HL-60 (cell line): ENCODE results near the gene KIAA1217.

Experiments
- GABPA ChIP-seq: IDR thresholded peaks from 2 replicates; pipeline ENCODE4 v1.6.1; 2012; ENCODE audit warnings: low read depth
- POLR2AphosphoS5 ChIP-seq: IDR thresholded peaks from 2 replicates; pipeline ENCODE4 v1.6.1; 2012; ENCODE audit warnings: low read depth
- SPI1 ChIP-seq: IDR thresholded peaks from 2 replicates; pipeline ENCODE4 v1.6.1; 2012; ENCODE audit warnings: low read depth, mild to moderate bottlenecking, borderline replicate concordance
- TF ChIP-seq, protein P1 (sequence below): IDR thresholded peaks from one replicate; pipeline ENCODE4 v1.5.1; 2011; ENCODE audit warnings: low read length, control low read depth, inconsistent platforms; ENCODE audit not compliant: insufficient read depth
- TF ChIP-seq, protein P2 (sequence below): IDR thresholded peaks from 2 replicates; pipeline ENCODE4 v1.6.1; 2012; ENCODE audit warnings: low read depth; ENCODE audit not compliant: insufficient replicate concordance

DNA sequence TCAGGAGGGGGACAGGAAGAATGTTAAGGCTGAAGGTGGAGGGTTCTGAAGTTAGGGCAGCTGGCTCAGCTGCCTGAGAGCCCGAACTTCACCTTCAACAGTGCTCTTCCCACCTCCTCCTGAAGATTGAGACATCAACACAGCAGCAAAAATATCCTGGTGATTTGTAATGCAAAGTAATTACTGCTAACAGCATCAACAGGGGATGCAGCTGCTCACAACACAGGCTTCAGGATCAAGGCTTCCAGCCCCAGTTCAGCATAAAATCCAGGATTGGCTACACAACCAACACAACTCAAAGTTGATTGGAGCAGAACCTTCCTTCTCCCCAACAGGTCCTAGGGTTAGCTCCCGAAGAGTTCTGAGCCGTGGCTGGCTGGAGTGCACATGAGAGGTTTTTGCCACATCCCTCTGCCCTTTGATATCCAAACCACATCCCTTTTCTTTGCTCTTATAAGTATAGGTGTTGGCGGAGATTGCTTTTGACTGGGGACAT, 242.4 kb downstream of the KIAA1217 start:
- TF ChIP-seq POLR2AphosphoS5 (no peak), GABPA (no peak), SPI1 (no peak)
- TF ChIP-seq, protein P1, sequence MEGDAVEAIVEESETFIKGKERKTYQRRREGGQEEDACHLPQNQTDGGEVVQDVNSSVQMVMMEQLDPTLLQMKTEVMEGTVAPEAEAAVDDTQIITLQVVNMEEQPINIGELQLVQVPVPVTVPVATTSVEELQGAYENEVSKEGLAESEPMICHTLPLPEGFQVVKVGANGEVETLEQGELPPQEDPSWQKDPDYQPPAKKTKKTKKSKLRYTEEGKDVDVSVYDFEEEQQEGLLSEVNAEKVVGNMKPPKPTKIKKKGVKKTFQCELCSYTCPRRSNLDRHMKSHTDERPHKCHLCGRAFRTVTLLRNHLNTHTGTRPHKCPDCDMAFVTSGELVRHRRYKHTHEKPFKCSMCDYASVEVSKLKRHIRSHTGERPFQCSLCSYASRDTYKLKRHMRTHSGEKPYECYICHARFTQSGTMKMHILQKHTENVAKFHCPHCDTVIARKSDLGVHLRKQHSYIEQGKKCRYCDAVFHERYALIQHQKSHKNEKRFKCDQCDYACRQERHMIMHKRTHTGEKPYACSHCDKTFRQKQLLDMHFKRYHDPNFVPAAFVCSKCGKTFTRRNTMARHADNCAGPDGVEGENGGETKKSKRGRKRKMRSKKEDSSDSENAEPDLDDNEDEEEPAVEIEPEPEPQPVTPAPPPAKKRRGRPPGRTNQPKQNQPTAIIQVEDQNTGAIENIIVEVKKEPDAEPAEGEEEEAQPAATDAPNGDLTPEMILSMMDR, result no peak
- TF ChIP-seq, protein P2, sequence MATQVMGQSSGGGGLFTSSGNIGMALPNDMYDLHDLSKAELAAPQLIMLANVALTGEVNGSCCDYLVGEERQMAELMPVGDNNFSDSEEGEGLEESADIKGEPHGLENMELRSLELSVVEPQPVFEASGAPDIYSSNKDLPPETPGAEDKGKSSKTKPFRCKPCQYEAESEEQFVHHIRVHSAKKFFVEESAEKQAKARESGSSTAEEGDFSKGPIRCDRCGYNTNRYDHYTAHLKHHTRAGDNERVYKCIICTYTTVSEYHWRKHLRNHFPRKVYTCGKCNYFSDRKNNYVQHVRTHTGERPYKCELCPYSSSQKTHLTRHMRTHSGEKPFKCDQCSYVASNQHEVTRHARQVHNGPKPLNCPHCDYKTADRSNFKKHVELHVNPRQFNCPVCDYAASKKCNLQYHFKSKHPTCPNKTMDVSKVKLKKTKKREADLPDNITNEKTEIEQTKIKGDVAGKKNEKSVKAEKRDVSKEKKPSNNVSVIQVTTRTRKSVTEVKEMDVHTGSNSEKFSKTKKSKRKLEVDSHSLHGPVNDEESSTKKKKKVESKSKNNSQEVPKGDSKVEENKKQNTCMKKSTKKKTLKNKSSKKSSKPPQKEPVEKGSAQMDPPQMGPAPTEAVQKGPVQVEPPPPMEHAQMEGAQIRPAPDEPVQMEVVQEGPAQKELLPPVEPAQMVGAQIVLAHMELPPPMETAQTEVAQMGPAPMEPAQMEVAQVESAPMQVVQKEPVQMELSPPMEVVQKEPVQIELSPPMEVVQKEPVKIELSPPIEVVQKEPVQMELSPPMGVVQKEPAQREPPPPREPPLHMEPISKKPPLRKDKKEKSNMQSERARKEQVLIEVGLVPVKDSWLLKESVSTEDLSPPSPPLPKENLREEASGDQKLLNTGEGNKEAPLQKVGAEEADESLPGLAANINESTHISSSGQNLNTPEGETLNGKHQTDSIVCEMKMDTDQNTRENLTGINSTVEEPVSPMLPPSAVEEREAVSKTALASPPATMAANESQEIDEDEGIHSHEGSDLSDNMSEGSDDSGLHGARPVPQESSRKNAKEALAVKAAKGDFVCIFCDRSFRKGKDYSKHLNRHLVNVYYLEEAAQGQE, result no peak
